GM20431 (cell line): ENCODE data around the gene CCR4.
"Not testable (repeated sequence)": the region's sequence is repeated elsewhere in the genome, so short reads cannot be mapped to it uniquely, and the experiment has no call there.

Source experiments
- in situ Hi-C: fragments of 300-500 bp; cut with MseI, MboI; formaldehyde crosslinking; loops from one replicate; pipeline ENCODE4 v1.15.0; 2020; ENCODE audit warnings: low sequenced_read_pairs; ENCODE audit not compliant: unreplicated experiment

The CCR4 gene

DNA sequence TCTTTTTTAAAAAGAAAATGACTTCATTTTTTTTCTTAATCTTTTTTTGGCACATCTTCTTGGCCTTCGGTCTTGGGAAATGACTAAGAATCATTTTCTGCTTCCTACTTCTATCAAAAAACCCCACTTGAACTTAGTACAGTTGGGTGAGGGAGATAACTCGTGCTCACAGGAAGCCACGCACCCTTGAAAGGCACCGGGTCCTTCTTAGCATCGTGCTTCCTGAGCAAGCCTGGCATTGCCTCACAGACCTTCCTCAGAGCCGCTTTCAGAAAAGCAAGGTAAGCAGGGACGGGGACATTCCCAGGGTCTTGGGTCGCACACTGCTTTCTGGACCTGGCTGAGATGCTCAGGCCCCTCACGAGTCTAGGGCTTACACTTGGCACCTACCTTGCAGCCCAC lies at the start of gene CCR4:
CCR4 (plus strand) TSS at position 235 of the 402 bp plus-strand sequence. CDS start 1,779 bp downstream, outside the sequence.
- in situ Hi-C loops, result loop anchor here (10.0 kb wide), 1 partner anchor 123 kb away; no protein-coding TSS in a partner anchor

DNA sequence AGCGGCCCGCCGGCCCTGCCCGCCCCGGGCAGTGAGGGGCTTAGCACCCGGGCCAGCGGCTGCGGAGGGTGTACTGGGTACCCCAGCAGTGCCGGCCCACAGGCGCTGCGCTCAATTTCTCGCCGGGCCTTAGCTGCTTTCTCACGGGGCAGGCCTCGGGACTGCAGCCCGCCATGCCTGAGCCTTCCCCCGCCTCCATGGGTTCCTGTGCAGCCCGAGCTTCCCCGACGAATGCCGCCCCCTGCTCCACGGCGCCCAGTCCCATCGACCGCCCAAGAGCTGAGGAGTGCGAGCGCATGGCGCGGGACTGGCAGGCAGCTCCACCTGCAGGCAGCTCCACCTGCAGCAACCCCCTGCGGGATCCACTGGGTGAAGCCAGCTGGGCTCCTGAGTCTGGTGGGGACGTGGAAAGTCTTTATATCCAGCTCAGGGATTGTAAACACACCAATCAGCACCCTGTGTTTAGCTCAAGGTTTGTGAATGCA lies 48.5 kb upstream of the CCR4 start:
- in situ Hi-C loops, result not testable (repeated sequence)

DNA sequence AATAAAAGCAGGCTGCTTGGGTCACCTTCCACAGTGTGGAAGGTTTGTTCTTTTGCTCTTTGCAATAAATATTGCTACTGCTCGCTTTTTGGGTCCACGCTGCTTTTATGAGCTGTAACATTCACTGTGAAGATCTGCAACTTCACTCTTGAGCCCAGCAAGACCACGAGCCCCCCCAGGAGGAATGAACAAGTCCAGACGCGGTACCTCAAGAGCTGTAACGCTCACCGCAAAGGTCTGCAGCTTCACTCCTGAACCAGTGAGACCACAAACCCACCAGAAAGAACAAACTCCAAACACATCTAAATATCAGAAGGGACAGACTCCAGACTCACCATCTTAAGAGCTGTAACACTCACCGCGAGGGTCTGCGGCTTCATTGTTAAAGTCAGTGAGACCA lies 47.5 kb upstream of the CCR4 start:
- in situ Hi-C loops, result no loop called here

- in situ Hi-C loops, result no loop called here
These were observed 41.4 kb upstream of the CCR4 start for GRCh38 chr3:32909999-32910398.

- in situ Hi-C loops, result no loop called here
These were observed 40.5 kb upstream of the CCR4 start for GRCh38 chr3:32910954-32911353.

DNA sequence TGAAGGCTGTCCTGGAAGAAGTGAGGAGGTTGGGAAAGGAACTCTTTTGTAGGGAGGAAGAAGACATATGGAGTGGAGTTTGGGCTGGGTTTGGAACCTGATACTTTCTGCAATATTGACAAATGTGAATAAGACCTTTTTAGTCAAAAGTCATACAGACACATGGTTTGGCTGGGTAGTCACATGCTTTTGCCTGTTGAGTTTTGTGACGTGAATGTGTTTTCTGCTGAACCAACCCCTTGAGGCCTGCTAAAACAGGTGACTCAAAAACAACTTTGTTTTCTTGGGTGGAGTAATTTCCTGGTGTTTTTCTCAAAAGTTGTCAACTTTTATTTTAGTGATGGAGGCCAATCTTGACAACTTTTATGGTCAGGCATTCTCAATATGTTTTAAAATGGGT lies 39.4 kb upstream of the CCR4 start:
- in situ Hi-C loops, result no loop called here

GRCh38 chr3:32913790-32914446 lies 37.5 kb upstream of the CCR4 start:
- in situ Hi-C loops, result no loop called here

DNA sequence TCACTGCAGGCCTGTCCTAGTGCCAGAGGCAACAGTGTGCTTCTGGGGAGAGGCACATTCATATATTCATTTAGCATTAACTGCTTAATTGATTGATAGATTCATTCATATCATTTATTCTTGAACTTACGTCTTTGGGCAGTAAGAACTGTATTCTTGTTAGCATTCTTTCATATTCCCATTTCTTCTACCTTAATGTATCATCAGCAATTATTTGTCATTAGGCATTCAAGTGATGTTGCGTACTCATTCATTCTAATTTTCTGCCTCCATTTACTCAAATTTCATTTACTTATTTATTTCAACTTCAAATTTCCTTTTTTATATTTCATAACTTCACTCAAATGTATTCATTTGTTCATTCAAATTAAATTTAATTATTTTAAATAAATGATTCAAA lies 31.5 kb upstream of the CCR4 start:
- in situ Hi-C loops, result no loop called here

- in situ Hi-C loops, result no loop called here
These were observed 29.4 kb upstream of the CCR4 start for GRCh38 chr3:32922078-32922477.

DNA sequence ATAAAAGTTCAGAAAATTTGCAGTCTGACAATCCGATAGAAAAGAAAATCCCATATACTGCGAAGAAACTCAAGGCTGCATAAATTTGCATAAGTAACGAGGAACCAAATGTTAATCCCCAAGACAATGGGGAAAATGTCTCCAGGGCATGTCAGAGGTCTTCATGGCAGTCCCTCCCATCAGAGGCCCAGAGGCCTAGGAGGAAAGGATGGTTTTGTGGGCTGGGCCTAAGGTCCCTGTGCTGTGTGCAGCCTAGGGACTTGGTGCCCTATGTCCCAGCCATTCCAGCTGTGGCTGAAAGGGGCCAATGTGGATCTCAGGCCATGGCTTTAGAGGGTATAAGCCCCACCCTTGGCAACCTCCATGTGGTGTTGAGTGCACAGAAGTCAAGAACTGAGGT lies 21.3 kb upstream of the CCR4 start:
- in situ Hi-C loops, result loop anchor here (10.0 kb wide), 1 partner anchor 195 kb away; no protein-coding TSS in a partner anchor

DNA sequence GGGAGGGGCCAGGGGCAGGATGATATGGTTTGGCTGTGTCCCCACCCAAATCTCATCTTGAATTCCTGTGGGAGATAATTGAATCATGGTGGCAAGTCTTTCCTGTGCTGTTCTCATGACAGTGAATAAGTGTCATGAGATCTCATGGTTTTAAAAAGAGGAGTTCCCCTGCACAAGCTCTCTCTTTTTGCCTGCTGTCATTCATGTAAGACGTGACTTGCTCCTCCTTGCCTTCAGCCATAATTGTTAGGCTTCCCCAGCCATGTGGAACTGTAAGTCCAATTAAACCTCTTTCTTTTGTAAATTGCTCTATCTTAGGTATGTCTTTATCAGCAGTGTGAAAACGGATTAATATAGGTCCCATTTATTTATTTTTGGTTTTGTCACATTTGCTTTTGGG lies 20.2 kb upstream of the CCR4 start:
- in situ Hi-C loops, result loop anchor here (10.0 kb wide), 1 partner anchor 196 kb away; no protein-coding TSS in a partner anchor

- in situ Hi-C loops, result loop anchor here (10.0 kb wide), 1 partner anchor 199 kb away; no protein-coding TSS in a partner anchor
These were observed 17.2 kb upstream of the CCR4 start for GRCh38 chr3:32934150-32934742.

DNA sequence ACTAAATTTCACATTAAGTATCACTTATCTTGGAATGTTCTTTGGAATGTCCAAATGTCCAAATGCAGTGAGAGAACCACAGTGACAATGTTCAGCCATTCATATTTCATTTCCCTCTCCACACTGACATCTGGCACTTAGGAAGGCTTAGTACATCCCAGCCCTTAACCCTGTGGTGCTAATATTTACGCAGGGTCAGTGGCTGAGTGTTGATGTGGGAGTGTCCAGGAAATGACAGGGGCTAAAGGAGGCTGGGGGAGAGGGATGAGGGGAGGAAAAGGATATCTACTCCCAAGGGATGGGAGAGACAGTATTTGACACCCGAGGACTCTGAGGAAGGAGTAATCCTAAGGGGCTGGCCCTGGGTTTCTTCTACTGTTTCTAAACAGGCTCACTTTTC lies 14.1 kb upstream of the CCR4 start:
- in situ Hi-C loops, result loop anchor here (10.0 kb wide), 1 partner anchor 203 kb away; no protein-coding TSS in a partner anchor

DNA sequence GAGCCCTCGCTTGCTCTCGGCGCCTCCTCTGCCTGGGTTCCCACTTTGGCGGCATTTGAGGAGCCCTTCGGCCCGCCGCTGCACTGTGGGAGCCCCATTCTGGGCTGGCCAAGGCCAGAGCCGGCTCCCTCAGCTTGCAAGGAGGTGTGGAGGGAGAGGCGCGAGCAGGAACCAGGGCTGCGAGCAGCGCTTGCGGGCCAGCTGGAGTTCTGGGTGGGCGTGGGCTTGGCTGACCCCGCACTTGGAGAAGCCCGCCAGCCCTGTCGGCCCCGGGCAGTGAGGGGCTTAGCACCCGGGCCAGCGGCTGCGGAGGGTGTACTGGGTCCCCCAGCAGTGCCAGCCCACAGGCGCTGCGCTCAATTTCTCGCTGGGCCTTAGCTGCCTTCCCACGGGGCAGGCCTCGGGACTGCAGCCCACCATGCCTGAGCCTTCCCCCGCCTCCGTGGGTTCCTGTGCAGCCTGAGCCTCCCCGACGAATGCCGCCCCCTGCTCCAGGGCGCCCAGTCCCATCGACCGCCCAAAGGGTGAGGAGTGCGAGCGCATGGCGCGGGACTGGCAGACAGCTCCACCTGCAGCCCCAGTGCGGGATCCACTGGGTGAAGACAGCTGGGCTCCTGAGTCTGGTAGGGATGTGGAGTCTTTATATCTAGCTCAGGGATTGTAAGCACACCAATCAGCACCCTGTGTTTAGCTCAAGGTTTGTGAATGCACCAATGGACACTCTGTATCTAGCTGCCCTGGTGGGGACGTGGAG lies 11.7 kb upstream of the CCR4 start:
- in situ Hi-C loops, result loop anchor here (10.0 kb wide), 1 partner anchor 205 kb away; no protein-coding TSS in a partner anchor

DNA sequence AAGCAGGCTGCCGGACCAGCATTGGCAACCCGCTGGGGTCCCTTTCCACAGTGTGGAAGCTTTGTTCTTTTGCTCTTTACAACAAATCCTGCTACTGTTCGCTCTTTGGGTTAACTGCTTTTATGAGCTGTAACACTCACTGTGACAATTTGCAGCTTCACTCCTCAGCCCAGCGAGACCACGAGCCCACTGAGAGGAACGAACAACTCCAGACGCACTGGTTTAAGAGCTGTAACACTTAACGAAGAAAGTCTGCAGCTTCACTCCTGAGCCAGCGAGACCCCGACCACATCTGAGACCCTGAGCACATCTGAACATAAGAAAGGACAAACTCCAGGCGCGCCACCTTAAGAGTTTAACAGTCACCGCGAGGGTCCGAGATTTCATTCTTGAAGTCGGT lies 10.7 kb upstream of the CCR4 start:
- in situ Hi-C loops, result no loop called here

DNA sequence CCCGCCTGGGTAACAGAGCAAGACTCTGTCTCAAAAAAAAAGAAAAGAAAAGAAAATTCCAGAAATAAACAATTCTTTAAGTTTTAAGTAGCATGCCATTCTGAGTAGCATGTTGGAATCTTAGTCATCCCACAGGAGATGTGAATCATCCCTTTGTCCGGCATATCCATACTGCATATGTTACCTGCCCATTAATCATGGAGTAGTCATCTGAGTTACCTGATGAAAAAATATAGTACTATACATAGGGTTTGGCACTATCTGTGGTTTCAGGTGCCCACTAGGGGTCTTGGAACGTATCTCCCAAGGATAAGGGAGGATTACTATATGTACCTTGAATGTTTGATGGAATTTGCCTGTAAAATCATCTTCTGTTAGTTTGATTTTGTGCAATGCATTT lies 6.3 kb upstream of the CCR4 start:
- in situ Hi-C loops, result no loop called here

GRCh38 chr3:32945598-32945997 lies 5.8 kb upstream of the CCR4 start:
- in situ Hi-C loops, result not testable (repeated sequence)

GRCh38 chr3:32946973-32947788 lies 4.3 kb upstream of the CCR4 start:
- in situ Hi-C loops, result no loop called here

GRCh38 chr3:32947789-32948238 lies 3.6 kb upstream of the CCR4 start:
- in situ Hi-C loops, result no loop called here
